ENCODE measurements around the gene MAP3K21.

DNA sequence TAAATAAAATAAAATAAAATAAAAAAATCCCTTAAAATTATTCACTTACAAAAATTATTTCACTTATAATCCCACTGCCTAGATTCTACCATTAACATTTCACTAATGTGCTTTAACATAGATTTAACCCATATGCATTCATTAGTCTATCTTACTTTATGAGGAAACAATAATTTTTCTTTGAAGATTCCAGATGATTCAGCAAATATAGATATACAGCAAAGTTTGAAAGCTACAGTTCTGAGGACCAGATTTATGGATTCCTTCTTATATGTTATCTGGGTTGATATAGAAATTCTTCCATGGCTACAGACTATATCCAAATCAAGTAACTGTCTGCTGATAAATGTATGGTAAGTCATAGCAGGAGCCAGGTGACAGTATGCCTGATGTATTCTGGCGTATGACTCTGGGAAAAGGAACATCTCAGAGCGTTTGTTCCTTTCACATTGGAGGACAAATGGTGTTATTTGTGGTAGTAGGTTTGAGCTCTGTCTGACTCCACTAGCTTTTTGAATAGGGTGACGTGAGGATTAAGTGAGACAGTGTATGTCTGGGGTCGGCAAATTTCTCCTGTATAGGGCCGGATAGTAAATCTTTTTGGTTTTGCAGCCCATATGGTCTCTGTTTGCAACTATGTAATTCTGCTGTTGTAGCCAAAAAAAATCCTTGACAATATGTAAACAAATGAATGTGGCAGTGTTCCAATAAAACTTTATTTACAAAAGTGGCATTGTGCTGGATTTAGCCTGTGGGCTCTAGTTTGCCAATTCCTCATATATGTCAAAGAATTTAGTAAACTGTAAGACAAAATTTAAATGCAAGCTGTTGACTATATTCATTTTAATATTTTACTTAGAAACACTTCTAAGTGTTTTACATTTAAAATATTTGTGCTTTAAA lies 9.3 kb downstream of the MAP3K21 start:
- TF ChIP-seq, protein P1, sequence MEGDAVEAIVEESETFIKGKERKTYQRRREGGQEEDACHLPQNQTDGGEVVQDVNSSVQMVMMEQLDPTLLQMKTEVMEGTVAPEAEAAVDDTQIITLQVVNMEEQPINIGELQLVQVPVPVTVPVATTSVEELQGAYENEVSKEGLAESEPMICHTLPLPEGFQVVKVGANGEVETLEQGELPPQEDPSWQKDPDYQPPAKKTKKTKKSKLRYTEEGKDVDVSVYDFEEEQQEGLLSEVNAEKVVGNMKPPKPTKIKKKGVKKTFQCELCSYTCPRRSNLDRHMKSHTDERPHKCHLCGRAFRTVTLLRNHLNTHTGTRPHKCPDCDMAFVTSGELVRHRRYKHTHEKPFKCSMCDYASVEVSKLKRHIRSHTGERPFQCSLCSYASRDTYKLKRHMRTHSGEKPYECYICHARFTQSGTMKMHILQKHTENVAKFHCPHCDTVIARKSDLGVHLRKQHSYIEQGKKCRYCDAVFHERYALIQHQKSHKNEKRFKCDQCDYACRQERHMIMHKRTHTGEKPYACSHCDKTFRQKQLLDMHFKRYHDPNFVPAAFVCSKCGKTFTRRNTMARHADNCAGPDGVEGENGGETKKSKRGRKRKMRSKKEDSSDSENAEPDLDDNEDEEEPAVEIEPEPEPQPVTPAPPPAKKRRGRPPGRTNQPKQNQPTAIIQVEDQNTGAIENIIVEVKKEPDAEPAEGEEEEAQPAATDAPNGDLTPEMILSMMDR (conservative IDR thresholded peaks at IDR 0.05), result no peak
- no peak for TF ChIP-seq ZFX (IDR thresholded peaks at IDR 0.05)
